GM21528 (cell line): ENCODE results near the gene PLD1.
"Not testable (repeated sequence)": the region's sequence is repeated elsewhere in the genome, so short reads cannot be mapped to it uniquely, and the experiment has no call there.

Experiments
- ATAC-seq: cut with Tn5 transposase; IDR thresholded peaks from one replicate; pipeline ENCODE4 v1.9.1; 2021; ENCODE audit warnings: mild to moderate bottlenecking, moderate library complexity; ENCODE audit not compliant: unreplicated experiment, low FRiP score

Gene PLD1

GRCh38 chr3:171711461-171712170 is 98.7 kb downstream of the PLD1 start:
- no peak for ATAC-seq

DNA sequence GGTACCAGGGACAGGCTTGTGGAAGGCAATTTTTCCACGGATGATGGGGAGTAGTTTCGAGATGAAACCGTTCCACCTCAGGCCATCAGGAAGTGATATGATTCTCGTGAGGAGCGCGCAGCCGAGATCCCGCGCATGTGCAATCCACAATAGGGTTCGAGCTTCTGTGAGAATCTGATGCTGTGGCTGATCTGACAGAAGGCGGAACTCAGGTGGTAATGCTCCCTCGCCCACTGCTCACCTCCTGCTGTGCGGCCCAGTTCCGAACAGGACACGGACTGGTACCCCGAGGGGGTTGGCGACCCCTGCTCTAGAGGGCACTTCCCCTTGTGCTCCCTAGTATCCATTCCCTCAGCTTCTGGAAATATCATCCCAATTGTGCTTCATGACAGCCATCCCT is 99.9 kb downstream of the PLD1 start:
- no peak for ATAC-seq

DNA sequence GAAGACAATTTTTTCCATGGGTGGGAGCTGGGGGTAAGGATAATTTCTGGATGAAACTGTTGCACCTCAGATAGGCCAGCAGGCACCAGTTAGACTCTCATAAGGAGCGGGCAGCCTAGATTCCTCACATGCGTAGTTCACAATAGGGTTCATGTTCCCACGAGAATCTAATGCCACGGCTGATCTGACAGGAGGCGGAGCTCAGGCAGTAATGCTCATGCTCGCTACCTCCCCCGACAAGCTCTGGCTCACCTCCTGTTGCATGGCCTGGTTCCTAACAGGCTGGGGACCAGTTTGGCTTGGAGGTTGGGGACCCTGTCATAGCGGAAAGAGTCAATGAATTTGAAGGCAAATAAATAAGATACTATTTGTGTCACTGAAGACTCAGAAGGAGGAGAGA is 105.5 kb downstream of the PLD1 start:
- ATAC-seq = no peak

GRCh38 chr3:171704002-171704401 is 106.3 kb downstream of the PLD1 start:
- no peak for ATAC-seq

DNA sequence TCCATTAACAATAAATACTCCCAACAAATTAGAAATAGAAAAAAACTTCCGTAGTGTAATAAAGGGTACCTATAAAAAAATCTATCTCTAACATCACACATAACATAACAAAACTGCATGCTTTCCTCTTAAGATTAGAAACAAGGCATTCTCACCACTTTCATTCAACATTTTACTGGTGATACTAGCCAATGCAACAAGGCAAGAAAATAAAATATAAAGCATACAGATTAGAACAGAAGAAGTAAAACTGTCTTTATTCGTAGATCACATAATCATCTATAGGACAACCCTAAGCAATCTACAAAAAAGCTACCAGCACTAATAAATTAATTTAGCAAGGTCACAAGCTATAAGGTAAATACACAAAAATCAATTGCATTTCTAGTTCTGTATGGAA is 107.1 kb downstream of the PLD1 start:
- ATAC-seq = no peak

DNA sequence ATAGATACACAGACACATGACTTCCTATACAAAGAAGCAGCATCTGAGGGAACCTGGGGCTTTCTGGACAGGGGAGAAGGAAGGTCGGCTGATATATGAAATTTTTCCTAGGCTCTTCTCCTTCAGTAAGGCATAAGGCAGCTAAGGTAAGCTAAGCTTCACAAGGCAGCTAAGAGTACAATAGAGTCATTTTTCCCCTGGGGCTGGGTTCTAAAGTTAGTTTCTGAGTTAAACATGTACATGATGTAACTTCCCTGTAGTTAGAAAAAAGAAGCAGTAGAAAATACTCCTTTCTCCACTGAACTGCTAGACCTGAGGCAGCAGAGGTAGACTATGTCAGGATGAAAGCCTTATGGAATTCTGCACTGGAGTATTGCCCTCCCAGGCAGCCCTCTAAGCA is 109.6 kb downstream of the PLD1 start:
- ATAC-seq = no peak

DNA sequence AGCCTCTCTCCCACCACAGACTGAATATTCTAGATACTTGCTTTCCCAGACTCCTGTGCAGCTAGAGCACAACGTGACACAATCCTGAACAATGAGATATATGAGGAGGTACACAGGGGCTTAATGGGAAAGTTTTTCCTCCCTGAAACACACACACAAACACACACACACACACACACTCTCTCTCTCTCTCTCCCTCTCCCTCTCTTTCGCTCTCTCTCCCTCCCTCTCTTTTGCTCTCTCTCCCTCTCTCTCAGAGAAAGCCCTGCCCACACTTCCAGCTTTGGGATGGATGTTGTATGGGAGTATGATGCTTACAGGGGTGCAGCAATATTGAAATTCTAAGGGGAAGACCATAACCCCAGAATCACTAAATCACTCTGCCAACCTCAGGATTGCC is 110.1 kb downstream of the PLD1 start:
- ATAC-seq = no peak

- no peak for ATAC-seq
These were observed 110.7 kb downstream of the PLD1 start for GRCh38 chr3:171699601-171700000.

GRCh38 chr3:171696805-171697204 is 113.5 kb downstream of the PLD1 start:
- ATAC-seq = no peak

GRCh38 chr3:171695426-171695825 is 114.9 kb downstream of the PLD1 start:
- no peak for ATAC-seq

DNA sequence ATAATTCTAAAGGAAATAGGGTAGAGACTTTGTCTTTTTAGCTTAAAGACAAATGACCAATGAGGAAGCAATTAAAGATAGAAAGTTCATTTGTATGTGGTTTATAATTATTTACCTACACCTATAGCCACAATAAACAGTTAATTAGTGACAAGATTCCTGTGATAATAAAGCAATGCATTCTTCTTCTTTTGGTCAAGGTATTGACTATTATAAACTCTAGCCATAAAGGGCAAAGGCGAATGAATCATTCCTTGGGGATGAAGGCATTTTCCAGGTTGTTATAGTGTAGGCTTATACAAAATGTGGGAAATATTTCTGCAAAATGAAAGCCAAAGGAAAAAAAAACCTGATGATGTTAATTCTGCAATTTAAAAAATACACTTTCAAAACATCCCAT is 115.4 kb downstream of the PLD1 start:
- ATAC-seq = no peak

DNA sequence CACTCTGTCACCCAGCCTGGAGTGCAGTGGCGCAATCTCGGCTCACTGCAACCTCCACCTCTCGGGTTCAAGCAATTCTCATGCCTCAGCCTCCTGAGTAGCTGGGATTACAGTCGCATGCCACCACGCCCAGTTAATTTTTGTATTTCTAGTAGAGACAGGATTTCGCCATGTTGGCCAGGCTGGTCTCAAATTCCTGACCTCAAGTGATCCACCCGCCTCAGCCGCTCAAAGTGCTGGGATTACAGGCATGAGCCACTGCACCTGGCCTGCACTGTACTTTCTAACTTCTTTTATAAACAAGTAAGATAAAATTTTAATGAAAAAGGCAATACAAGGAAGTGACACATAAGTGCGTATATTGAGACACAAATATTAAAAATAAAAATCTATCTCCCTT is 117.7 kb downstream of the PLD1 start:
- ATAC-seq = not testable (repeated sequence)

DNA sequence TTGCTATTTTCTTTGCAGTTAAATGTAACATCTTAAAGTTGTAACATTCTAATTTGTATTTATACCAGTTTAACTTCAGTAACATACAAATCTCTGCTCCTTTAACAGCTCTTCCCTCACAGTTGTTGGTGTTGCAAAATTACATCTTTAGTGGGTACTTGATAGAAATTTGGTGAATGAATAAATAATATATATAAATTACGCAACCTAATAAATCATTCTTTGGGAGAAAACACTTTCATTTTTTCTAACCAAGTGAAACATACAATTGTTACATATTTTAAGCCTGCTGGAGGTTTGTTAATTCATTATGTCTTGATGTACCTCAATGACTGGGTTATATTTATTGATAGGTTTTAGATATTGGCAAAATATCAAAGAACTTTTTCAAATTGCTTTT is 118.8 kb downstream of the PLD1 start:
- ATAC-seq = no peak

DNA sequence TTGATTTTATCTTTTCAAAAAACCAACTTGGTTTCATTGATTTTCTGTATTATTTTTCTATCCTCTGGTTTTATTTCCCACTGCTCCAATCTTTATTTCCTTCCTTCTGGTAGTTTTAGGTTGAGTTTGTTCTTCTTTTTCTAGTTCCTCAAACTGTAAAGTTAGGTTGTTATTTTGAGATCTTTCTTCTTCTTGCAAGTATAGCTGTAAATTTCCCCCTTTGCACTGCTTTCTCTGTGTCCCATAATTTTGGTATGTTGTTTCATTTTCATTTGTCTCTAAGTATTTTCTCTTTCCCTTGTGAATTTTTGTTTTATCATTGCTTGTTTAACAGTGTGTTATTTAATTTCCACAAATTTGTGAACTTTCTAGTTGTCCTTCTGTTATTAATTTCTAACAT is 120.0 kb downstream of the PLD1 start:
- no peak for ATAC-seq

GRCh38 chr3:171688593-171688992 is 121.7 kb downstream of the PLD1 start:
- ATAC-seq = no peak

DNA sequence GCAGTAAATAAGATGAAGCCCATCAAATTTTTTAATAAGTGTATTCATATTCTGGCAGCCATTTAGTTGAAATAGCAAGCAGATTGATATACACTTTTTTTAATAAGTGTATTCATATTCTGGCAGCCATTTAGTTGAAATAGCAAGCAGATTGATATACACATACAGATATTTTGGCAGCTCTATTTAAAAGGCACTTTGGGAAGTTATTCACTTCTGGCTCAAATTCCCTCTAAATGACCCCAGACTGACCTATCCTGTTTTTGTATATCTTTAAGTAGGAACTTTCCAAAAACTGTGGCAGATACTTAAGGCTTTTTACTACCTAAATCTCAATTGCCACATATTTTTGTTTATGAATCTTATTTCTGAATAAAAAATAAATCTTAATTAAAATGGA is 122.3 kb downstream of the PLD1 start:
- ATAC-seq = no peak

DNA sequence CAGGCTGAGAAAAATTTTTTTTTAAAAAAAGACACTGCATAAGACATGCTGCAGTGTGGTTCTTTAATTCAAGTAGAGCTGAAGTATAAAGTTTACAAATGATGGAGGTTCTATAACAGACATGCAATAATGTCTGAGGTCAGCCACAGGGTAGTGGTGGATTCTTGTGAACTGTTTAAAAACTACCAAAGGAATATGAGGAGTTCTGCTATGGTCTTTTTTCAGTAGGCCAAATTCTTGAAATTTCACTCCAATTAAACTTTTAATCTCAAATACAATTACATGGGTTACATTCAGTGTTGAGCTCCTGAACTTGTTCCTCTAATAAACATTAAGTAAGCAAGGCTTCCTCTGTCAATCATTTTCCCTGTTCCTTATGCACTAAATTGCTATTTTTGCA is 122.7 kb downstream of the PLD1 start:
- ATAC-seq = no peak

DNA sequence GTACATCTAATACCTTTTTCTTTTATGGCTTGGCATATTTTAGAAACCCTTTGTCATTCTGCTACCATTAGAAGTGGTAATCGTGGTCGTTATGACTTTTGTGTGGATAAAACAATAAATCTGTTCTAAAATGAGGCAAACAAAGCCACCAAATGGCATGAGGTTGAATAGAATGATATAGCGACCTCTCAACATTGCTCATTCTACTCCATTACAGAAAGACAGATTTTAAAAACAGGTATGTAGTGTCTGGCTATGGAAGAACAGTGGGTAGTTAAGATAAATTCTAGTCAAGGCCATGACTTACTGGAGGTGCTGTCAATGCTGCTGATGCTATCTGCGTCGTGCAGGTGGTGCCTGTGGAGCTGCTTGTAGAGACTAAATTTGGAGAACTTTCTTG is 123.2 kb downstream of the PLD1 start:
- no peak for ATAC-seq

DNA sequence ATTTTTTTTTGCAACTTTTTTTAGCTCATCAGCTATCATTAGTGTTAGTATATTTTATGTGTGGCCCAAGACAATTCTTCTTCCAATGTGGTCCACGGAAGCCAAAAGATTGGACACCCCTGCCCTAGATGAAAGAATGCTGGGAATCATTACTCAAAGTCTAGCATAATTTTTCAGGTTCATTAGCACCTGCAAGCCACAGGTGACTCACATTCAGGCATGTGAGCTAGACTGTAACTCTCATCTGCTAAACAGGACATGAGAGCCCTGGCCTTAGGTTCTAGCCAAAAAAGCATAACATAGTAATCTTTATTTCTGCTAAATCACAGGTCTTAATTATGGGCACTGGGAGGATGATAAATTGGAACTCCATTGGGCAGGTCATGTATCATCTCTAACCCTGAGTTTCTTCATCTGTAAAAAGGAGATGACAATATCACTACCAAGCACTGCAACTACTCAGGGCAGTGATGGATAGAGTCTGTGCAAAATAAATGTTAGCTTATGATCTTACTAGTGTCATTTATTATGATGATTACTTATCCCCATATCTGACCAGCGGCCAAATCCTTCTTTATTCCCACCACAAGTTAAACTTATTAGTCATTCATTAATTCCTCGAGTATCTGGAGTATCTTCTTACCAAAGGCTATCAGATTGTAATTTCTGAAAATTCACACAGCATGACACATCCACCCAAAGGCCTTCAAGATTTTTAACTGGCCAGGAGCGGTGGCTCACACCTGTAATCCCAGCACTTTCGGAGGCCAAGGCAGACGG is 125.0 kb downstream of the PLD1 start:
- no peak for ATAC-seq

- ATAC-seq = no peak
These were observed 126.1 kb downstream of the PLD1 start for GRCh38 chr3:171684221-171684620.

DNA sequence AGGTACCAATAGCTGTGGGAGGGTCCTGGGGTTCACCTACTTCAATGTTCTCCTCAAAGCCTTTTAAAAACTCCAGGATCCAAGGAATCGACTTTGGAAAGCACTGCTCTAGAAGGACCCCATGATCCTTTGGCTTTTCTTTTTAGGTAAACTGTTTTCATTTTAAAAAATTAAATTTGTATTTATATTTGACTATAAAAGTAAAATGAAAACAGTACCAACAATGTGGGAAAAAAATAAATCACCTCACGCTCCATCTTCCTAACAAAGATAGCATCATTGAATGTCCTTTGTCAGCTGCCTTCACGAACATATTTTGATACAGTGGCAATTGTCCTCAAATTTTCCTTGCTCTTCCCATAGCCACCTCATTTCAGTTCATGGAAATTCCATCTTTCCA is 127.5 kb downstream of the PLD1 start:
- ATAC-seq = no peak

DNA sequence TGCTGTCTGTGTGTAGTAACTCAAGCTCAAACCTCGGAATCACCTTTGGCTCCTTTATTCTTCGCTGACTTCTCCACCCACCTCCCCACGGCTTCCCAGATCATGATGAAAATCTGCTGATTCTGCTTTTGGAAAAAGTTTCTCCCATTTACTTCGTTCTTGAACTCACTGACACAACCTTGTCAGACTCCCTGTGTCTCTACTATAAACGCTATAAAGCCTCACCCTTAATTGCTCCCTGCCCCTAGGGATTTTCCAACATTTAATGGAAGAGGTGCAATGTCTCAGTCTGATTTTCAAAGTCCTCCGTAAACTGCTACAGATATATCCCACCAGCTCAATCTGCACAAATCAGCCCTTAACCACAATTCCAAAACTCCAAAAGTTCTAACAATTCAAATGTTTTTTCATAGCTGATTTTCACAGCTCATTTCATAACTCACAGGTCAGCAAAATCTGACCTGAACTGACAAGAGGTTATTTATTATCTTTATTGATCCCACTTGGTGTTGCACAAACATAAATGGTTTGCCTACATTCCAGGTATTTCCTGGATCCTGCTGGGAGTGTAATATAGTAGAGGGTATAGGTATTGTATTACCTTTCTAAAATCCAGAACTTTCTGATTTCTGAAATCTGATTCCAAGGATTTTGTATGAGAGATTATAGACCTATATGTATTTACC is 129.4 kb downstream of the PLD1 start:
- no peak for ATAC-seq
